T-helper 22 cell (primary cell): ENCODE results near the gene S100A11.

Experiments
- DNase-seq: peaks from one replicate; pipeline ENCODE4 v3.0.0-alpha.2; 2020; ENCODE audit warnings: low read depth

S100A11 gene

DNA sequence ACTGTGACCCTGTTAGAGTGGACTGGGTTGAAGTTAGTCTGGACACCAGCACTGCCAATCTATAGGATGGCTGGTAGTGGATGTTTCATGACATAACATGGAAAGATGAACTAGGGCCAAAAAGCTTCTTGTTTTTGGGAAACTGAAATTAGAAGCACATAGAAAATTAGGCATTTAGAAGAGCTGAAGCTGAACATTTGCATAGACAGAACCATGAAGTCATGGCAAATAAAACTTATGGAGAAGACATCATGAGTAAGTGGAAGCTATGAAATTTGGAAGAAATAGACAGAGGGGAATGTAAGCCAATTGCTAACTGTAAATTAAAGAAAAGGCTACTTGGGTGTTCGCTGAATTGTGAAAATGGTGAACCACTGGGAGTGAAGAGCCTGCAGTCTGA is 2.7 kb upstream of the S100A11 start:
- DNase-seq: no peak

GRCh38 chr1:152038871-152039270 is 2.1 kb upstream of the S100A11 start:
- no peak for DNase-seq

GRCh38 chr1:152035539-152036266 is 1.1 kb downstream of the S100A11 start:
- DNase-seq: no peak

GRCh38 chr1:152034654-152035538 is 1.9 kb downstream of the S100A11 start:
- DNase-seq: peak; percentile 62

- no peak for DNase-seq
Observed at GRCh38 chr1:152034324-152034653, 2.5 kb downstream of the S100A11 start.

DNA sequence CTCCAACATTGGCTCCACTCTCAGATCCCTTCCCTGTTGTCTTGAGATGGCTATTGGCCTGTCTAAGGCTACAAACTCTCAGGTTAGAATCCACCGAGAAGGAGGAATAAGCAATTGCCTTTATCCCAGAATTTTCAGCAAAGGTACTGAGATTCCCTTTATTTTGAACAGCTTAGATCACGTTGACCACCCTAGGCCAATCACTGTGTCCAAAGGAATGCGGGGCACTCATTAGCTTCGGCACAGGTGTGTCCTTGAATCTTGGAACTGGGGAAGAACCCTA is 6.9 kb downstream of the S100A11 start:
- no peak for DNase-seq

- DNase-seq: no peak
Observed at GRCh38 chr1:152029144-152029928, 7.5 kb downstream of the S100A11 start.

DNA sequence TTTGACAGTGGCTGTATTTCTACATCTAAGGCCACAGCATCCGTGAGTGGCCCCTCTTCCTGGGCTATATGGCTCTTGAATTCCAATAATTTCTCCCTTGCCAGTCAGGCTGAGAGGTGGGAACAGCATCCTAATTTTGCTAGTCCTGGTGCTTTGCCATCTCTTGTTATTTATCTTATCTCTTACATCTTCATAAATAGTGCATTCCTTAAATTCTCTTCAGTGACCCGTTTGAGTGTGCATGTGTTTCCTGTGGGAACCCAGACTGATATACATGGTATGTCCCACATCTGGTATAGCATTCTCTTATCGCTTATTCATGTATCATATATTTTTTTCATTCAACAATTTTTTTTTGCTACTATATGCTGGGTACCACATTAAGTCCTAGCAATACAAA is 9.9 kb downstream of the S100A11 start:
- DNase-seq: no peak

- no peak for DNase-seq
Observed at GRCh38 chr1:152024223-152024622, 12.6 kb downstream of the S100A11 start.

DNA sequence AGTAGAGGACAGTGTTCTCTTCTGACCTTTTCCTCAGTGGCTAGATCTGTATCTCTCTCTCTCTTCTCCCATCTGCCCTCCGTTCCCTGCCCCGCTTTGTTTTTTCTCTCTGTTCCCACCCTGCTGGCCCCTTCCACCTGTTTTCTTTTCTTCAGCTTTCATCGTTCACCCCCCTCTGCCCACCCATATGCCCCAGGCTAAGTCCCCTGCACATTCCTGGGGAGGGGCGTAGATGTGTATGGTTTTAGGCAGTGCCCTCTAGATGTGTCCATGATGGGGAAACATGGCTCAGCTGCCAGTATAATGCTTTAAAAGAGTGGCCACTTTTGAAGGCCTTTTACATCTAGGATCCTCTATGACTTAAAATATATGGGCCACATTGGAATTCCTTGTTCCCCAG is 13.6 kb downstream of the S100A11 start:
- no peak for DNase-seq

DNA sequence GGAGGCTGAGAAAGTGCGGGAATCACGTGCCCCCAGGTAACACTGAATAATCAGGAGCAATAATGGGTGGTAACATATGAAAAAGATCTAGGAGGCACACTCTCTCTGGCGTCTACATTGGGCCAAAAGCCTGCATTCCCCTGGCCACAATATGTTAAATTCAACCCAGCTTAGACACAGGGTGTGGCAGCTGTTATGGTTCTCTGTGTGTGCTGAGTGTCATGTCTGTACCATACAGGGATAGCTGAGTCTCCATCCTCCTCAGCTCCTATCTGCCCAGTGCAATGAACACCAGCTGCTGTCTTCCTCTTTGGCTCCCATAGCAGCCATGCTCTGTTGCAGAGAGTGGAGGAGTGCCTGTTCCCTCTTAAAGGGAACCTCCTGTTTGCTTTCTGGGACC is 14.3 kb downstream of the S100A11 start:
- no peak for DNase-seq

DNA sequence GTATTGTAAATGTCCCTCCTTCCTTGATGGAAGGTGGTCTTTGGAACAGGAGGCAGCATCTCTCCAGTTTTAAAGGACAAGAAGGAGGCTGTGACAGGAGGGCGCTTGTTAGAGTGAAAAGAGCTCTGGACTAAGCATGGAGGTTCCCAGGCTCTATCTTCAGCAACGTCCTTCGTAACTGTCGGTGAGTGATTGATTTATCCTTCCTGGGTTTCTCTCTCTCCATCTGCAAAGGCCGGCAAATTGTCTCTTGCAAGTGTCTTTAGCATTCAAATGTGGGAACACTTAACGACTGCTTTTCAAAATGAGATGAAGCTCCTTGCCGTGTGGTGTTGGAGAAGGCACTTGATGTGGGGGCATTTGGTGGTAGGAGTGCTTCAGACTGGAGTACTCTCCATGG is 15.2 kb downstream of the S100A11 start:
- DNase-seq: no peak

DNA sequence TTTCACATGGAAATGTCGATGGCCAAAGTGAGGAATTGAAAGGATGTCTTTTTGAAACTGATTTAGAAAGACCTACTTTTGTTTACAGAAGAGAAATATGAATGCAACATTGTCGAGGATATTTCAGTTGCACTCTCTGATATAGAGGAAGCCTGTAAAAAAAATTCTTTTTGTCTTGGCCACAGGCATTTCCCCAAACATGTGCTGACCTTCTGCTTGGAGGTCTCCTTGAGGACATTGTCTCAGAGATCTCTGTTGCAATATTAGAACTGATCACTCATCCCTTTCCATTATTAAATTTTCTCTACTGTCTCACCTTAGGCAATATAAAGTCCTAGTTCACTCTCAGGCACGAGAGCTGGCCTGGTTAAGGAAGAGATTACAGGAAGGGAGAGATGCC is 16.0 kb downstream of the S100A11 start:
- no peak for DNase-seq

GRCh38 chr1:152018537-152018936 is 18.3 kb downstream of the S100A11 start:
- DNase-seq: no peak

DNA sequence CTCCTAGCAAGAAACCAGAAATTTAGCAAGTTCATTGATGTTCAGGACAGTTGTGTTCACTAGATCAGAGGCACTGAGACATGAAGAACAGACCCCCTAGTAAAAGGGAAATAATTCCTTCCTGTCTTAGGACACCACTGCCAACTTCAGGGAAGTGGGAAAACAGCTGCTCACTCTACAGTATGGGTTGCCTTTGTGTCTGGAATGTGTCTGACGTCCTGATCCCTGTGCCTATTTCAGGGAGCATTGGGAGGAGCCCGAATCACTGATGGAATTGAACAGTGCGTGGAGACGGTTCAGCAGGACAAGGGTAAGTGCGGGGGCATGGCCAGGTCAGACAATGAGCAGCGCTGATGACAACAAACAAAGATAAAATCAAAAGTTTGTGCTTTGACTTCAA is 21.0 kb downstream of the S100A11 start:
- DNase-seq: no peak

GRCh38 chr1:152014943-152015342 is 21.9 kb downstream of the S100A11 start:
- no peak for DNase-seq

DNA sequence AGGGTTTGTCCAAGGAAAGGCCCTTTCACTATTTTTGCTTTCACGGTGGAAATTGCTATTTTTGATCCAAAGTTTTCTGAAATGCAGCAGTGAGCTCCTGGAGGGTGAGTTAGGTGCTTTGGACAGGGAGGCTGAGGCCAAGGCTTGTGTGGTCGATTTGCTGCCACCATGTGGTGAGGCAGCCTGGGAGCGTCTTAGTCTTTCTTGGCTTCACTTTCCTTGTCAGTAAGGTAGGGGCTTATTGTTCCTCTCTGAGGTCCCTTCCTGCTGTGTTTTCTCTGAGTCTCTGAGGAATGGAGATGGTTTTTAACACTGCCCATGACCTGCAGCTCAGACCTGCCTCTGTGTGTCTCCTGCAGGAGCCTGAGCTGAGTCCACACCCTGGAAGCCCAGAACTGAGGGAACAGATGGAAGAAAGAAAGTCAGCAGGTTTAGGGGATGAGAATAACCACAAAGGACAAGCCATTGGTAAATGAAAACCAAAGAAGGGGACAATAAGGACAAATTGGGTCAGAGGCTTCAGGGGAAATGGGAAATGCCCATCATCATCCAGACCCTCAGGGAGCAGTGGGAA is 23.1 kb downstream of the S100A11 start:
- DNase-seq: no peak

DNA sequence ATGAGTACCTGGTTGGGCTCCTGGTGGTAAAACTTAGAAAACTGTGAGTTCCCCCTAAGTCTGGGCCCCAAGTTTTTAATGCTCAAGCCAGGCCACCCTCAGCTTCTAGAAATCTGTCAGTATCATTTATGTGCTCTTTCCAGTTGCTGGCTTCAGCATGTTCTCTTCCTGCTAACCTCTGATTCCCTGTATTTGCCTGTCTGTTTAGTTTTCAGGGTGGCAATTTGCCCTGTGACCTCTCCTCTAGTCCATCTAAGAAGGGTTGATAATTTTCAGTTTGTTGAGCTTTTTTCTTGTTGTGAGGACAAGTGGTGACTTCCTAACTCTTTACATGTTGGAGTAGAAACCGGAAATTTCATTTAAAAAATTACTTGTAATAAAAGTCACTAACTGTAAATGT is 27.1 kb downstream of the S100A11 start:
- DNase-seq: no peak

GRCh38 chr1:152007047-152007446 is 29.8 kb downstream of the S100A11 start:
- DNase-seq: no peak

DNA sequence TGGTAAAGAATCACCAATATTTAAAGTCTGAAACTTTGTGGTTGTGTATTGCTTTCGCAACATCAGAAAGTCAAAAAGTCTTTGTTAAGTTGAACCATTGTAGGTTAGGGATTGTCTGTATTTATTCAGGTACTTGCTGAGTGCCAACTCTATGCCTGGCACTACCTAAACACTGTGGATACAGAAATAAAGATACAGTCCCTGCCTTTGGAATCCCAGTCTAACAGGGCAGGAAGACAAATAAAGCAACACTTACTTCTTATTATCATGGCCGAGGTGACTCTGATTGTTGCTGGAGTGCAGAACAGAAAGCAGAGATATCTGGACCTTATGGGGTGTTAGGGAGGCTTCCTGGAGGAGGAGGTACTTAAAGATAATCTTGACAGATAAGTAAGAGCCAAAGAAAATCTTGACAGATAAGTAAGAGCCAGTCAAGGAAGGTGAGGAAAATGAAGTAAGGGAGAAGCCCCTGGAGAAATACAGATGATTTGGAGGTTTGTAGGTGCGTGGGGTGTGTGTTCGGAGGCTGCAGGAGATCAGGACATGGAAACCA is 31.4 kb downstream of the S100A11 start:
- DNase-seq: no peak

GRCh38 chr1:152003846-152004442 is 32.9 kb downstream of the S100A11 start:
- no peak for DNase-seq

DNA sequence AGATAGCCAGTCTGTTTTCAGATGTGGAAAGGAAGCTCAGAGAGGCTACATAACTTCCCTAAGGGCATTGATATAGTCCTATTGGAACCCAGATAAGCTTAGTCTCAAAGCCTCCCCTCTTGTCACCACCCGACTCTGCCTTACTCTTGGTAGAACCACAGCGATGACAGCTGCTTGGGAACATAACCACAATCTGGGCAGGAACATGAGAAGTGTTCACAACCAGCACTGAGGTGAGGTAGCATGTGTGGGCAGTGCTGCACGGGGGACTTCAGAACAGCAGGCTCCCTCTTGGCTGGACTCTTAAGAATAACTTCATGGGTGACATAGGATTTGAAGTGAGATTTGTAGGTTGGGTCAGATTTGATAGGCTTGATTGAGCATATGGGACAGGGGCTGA is 33.8 kb downstream of the S100A11 start:
- DNase-seq: no peak
